ENCODE results near the gene CCDC28A. TPM values are rescaled to one million over a fixed set of nuclear protein-coding genes. Genes with fewer than 3 reads are reported as not detected.

CCDC28A gene
- total RNA-seq, 4 donors from 2014 or later = 12.0 to 31.4 (median 19.6) TPM

DNA sequence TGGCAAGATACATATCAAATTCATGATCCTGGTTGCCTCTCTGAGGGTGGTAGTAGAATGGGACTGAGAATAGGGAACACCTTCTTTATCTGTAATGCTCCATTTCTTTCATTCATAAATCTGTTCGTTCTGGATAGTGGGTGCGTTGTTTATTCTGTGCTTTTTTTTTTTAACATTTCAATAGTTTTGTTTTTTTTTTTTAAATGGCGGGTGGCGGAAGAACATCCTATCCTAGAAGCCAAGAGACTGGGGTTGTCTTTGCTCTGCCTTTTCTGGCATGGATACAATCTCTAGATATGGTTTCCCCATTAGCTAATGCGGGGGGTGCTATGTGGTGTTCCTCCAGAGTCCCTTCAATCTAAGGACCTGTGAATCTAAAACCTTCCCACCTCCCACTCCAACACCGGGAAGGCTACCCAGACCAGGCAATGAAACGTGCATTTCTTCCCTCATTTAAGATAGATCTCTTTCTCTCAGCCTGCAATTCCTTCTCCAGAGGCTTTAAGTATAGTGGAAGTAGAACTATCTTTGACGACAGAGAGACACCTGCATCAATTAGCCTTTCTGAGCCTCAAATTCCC, 883 bp upstream of the CCDC28A start:
- 10 to 16% methylated on average over 4 to 8 of the region's 8 CpGs for WGBS, 2 donors (ENCODE audit: low coverage in 1 of 2)
- H3K27ac ChIP-seq = peak overlapping the region; percentile 89 to 96 (median 93)
- intact Hi-C loops (cut with DNase I; ENCODE audit: low total_unique reads) (no loop called here), in situ Hi-C loops (cut with MboI; ENCODE audit: low pct_ligation_motif_present in 1 of 4, low pct_unique_long_range_greater_than_20kb in 1 of 4, low sequenced_read_pairs in 3 of 4) (loop anchor here (5.0 to 25.0 kb wide), 4 partner anchors 185 to 660 kb away; partner anchors contain the start of genes HEBP2 (in 2 of the 4) and PERP (in 1 of the 4))
- no peaks in the 10 kb centered on the region for H3K27me3 ChIP-seq
- peaks cover 0 to 18% (median 0%) of the 10 kb centered on the region in 4 donors for H3K36me3 ChIP-seq
- TF ChIP-seq POLR2AphosphoS5 (IDR thresholded peaks at IDR 0.05) (no peak), EP300 (IDR thresholded peaks at IDR 0.05; ENCODE audit: low read depth) (no peak), POLR2A (IDR thresholded peaks at IDR 0.05) (no peak)
- TF ChIP-seq, protein P1, sequence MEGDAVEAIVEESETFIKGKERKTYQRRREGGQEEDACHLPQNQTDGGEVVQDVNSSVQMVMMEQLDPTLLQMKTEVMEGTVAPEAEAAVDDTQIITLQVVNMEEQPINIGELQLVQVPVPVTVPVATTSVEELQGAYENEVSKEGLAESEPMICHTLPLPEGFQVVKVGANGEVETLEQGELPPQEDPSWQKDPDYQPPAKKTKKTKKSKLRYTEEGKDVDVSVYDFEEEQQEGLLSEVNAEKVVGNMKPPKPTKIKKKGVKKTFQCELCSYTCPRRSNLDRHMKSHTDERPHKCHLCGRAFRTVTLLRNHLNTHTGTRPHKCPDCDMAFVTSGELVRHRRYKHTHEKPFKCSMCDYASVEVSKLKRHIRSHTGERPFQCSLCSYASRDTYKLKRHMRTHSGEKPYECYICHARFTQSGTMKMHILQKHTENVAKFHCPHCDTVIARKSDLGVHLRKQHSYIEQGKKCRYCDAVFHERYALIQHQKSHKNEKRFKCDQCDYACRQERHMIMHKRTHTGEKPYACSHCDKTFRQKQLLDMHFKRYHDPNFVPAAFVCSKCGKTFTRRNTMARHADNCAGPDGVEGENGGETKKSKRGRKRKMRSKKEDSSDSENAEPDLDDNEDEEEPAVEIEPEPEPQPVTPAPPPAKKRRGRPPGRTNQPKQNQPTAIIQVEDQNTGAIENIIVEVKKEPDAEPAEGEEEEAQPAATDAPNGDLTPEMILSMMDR (IDR thresholded peaks at IDR 0.05) = no peak
- DNase-seq = no peak
- peak overlapping the region; percentile 2 to 75 (median 68) for H3K4me3 ChIP-seq
- H3K4me1 ChIP-seq = peaks cover 0 to 19% (median 13%) of the 10 kb centered on the region in 4 donors
- no peaks in the 10 kb centered on the region for H3K9me3 ChIP-seq

DNA sequence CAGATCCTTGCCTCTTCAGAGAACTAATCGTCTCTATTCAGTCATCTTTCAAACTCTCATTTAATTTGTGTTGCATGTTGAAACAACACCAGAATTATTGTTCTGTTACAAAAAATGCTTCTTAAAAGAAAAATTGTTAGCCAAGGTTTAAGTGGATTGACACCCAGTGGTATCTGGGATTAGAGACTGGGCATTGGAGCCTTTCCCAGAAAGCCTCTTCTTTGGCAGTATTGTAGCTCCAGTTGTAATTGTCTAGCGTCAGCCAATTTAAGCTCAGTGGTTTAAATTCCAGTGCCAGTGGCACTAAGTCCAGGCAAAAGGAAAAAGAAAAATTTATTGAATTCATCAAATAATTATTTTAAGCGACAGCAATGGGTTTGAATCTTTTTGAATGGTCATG, 801 bp downstream of the CCDC28A start:
- intact Hi-C loops (cut with DNase I; ENCODE audit: low total_unique reads) (no loop called here), in situ Hi-C loops (cut with MboI; ENCODE audit: low pct_ligation_motif_present in 1 of 4, low pct_unique_long_range_greater_than_20kb in 1 of 4, low sequenced_read_pairs in 3 of 4) (loop anchor here (5.0 to 25.0 kb wide), 4 partner anchors 187 to 662 kb away; partner anchors contain the start of genes HEBP2 (in 2 of the 4) and PERP (in 1 of the 4))
- peaks cover 0 to 18% (median 0%) of the 10 kb centered on the region in 4 donors for H3K36me3 ChIP-seq
- WGBS, 2 donors (ENCODE audit: low coverage in 1 of 2) = 30 to 50% methylated on average over 2 to 3 of the region's 3 CpGs
- no peak for TF ChIP-seq POLR2A (IDR thresholded peaks at IDR 0.05)
- no peak for TF ChIP-seq POLR2AphosphoS5 (IDR thresholded peaks at IDR 0.05)
- TF ChIP-seq EP300 (IDR thresholded peaks at IDR 0.05; ENCODE audit: low read depth) = no peak
- TF ChIP-seq, protein P1 (IDR thresholded peaks at IDR 0.05) = no peak
- DNase-seq = no peak
- peak overlapping the region; percentile 89 to 96 (median 93) for H3K27ac ChIP-seq
- H3K4me1 ChIP-seq = peaks cover 0 to 19% (median 13%) of the 10 kb centered on the region in 4 donors
- H3K4me3 ChIP-seq = peak overlapping the region; percentile 65 to 75 (median 69)
- no peaks in the 10 kb centered on the region for H3K27me3 ChIP-seq
- no peaks in the 10 kb centered on the region for H3K9me3 ChIP-seq

DNA sequence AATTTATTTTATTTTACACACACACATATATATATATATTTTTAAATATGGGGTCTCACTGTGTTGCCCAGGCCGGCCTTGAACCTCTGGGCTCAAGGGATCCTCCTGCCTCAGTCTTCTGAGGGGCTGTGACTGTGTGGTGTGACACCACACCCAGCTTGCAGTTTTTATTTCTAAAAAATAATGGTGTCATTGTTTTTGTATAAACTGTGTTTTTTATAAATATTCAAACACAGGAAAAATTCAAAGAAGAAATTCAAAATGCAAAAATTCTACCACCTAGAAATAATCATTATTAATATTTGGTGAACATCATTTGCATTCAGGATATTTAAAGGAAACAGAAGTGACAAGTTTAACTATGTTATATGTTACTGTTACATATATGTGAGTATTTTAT, 3.1 kb downstream of the CCDC28A start:
- DNase-seq = no peak
- Histone ChIP-seq H3K36me3 (peaks cover 0 to 32% (median 10%) of the 10 kb centered on the region in 4 donors), H3K27ac (no peak overlapping the region), H3K4me1 (peaks cover 0 to 19% (median 13%) of the 10 kb centered on the region in 4 donors), H3K9me3 (no peaks in the 10 kb centered on the region), H3K4me3 (no peak overlapping the region), H3K27me3 (no peaks in the 10 kb centered on the region)
- TF ChIP-seq EP300 (IDR thresholded peaks at IDR 0.05; ENCODE audit: low read depth) = no peak
- intact Hi-C loops (cut with DNase I; ENCODE audit: low total_unique reads) = no loop called here
- in situ Hi-C loops (cut with MboI; ENCODE audit: low pct_ligation_motif_present in 1 of 4, low pct_unique_long_range_greater_than_20kb in 1 of 4, low sequenced_read_pairs in 3 of 4) = no loop called here
- WGBS, 2 donors (ENCODE audit: low coverage in 1 of 2) = 100% methylated on average over 1 of the region's 1 CpG

DNA sequence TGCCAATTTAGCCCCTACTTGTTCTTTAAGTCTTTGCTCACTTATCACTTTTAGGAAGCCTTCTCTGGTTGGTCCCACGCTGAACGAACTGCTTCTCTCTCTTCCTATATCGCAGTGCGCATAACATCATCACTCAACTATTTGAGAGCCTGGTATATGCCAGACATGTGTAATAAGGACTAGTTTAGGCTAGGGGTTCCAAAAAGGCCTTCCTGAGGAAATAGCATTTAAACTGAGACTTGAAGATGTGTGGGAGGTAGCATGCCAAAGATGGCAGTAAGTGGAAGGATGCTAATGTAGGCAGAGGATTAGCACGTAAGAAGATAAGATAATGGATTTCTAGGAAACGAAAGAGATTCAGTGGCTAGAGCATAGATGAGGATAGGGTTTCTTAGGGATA, 4.8 kb downstream of the CCDC28A start:
- intact Hi-C loops (cut with DNase I; ENCODE audit: low total_unique reads) = no loop called here

More for the DNA sequence above, 4.8 kb downstream of the CCDC28A start:
- H3K4me1 ChIP-seq = peaks cover 0 to 11% (median 6%) of the 10 kb centered on the region in 4 donors
- H3K9me3 ChIP-seq = no peaks in the 10 kb centered on the region
- no peak overlapping the region for H3K4me3 ChIP-seq
- DNase-seq = no peak
- H3K27me3 ChIP-seq = no peaks in the 10 kb centered on the region
- TF ChIP-seq, protein P1 (IDR thresholded peaks at IDR 0.05) = no peak
- 94 to 97% methylated on average over 6 of the region's 6 CpGs for WGBS, 2 donors (ENCODE audit: low coverage in 1 of 2)
- H3K36me3 ChIP-seq = peaks cover 0 to 44% (median 15%) of the 10 kb centered on the region in 4 donors
- H3K27ac ChIP-seq = no peak overlapping the region
- in situ Hi-C loops (cut with MboI; ENCODE audit: low pct_ligation_motif_present in 1 of 4, low pct_unique_long_range_greater_than_20kb in 1 of 4, low sequenced_read_pairs in 3 of 4) = no loop called here
